GM18868 (cell line): ENCODE measurements around the gene HDGF.

Source experiments
- ATAC-seq: cut with Tn5 transposase; IDR thresholded peaks from one replicate; pipeline ENCODE4 v1.9.1; 2021; ENCODE audit warnings: mild to moderate bottlenecking, moderate library complexity; ENCODE audit not compliant: unreplicated experiment

The HDGF gene

DNA sequence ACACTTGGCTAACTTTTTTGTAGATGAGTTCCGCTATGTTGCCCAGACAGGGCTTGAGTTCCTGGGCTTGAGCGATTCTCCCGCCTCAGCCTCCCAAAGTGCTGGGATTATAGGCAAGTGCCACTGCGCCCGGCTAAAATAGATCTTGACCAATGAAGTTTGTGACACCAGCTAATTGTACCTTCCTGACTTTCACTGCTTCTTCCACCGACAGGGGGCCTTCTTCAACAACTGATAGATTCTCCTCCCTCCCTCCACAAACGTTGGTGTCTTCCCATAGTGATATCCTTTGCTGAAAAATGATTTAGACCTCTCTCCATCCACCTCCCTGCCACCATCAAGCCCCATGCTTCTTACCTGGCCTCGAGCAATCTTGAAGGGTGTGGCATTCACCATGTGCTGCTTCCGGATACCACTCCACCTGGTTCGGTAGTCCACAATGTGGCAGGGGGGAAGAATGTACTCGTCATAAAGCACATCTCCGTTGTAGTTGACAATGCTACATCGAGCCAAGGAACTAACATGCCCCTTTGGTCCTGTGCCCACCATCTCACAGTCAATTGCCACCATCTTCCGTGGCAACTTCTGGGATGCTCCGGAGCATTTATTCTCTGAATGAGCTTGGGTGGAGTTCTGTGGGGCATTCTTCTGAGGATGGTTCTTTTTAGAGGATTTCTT is 24.8 kb downstream of the HDGF start:
- no peak for ATAC-seq

- peak; percentile 39 for ATAC-seq
Measured at GRCh38 chr1:156725683-156726280, 25.7 kb downstream of the HDGF start.

GRCh38 chr1:156721535-156721934 is 29.9 kb downstream of the HDGF start:
- ATAC-seq = no peak

GRCh38 chr1:156721131-156721530 is 30.3 kb downstream of the HDGF start:
- no peak for ATAC-seq

- no peak for ATAC-seq
Measured at GRCh38 chr1:156717351-156717750, 34.1 kb downstream of the HDGF start.

- ATAC-seq = no peak
Measured at GRCh38 chr1:156714830-156715229, 36.6 kb downstream of the HDGF start.

DNA sequence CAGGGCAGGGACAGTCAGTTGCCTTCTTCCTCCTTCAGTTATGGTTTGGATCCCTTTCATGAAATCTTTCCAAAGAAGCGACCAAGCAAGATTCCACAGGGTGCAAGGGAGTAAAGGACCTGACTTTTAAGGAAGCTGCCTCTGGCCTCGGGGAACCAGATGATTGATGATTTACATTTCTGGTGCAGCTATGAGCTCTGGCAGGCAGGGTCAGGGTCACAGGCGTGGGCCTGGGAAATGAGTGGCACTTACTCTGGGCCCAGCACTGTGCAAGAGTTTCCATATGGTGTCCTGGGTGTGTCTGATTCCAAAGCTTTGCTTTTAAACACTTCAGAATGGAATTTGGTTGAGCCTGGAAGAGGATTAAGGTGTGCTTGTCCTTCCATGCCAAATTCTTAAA is 38.8 kb downstream of the HDGF start:
- no peak for ATAC-seq

GRCh38 chr1:156711011-156711817 is 40.3 kb downstream of the HDGF start:
- ATAC-seq = no peak

GRCh38 chr1:156709757-156710489 is 41.6 kb downstream of the HDGF start:
- no peak for ATAC-seq

GRCh38 chr1:156709031-156709430 is 42.4 kb downstream of the HDGF start:
- no peak for ATAC-seq

- no peak for ATAC-seq
Measured at GRCh38 chr1:156708218-156708661, 43.2 kb downstream of the HDGF start.

- ATAC-seq = no peak
Measured at GRCh38 chr1:156707417-156708217, 43.9 kb downstream of the HDGF start.

- no peak for ATAC-seq
Measured at GRCh38 chr1:156706657-156707416, 44.6 kb downstream of the HDGF start.

GRCh38 chr1:156705918-156706656 is 45.4 kb downstream of the HDGF start:
- ATAC-seq = no peak

DNA sequence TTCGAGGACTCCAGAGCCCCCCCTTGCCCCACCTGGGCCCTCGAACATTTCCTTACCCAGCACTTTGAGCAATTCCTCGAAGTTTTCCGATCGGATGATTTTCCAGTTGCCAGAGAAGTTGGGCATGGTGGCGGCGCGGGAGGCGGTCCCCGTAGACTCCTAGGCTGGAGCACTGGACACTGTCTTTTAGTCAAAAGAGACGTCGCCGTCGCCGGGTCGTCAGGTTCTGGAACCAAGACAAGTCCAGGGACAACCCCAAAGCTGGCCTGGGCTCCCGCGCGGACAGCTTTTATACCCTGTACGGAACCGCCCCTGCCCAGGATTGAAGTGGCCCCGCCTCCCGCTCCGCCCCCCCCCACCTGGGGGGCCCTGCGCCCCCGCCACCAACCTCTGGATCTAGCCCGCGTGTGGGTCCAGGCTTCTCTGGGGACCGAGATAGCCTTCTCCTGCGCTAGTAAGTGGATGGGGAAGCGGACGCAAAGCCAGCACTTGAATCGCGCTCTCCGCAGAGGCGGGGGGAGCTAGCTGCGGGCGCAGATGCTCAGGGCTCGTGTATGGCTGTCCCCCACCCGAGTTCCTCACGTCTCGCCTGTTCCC is 46.1 kb downstream of the HDGF start, which contains the start of gene CRABP2:
Gene CRABP2, minus strand, starts transcription at position 263 of the 597 bp plus-strand sequence. Its CDS starts 137 bp downstream, at position 126.
- no peak for ATAC-seq

- ATAC-seq = no peak
Measured at GRCh38 chr1:156704930-156705320, 46.5 kb downstream of the HDGF start.

DNA sequence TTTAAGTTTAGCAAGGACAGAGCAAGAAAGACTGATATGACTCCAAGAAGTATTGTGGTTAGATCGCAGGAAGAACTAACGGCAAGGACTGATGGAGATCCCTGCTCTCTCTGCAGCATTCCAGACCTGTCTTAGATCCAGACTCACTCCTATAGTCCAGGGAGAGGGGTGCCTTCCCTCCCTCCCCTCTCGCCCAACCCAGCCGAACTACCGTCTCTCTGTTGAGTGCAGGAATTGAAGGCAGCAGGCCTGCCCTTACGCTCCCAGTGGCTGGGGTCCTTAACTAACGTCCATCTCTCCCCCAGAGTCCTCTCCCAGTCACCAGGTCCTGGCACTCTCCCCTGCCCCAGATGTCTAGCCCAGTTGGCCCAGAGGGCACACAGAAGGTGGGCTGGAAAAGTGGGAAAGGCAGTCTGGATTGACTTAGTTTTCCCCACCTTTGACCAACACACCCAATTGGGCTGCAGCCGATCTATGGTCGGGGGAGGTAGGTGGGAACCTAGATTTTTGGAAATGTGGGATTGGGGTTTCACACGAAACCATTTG is 47.2 kb downstream of the HDGF start:
- no peak for ATAC-seq

DNA sequence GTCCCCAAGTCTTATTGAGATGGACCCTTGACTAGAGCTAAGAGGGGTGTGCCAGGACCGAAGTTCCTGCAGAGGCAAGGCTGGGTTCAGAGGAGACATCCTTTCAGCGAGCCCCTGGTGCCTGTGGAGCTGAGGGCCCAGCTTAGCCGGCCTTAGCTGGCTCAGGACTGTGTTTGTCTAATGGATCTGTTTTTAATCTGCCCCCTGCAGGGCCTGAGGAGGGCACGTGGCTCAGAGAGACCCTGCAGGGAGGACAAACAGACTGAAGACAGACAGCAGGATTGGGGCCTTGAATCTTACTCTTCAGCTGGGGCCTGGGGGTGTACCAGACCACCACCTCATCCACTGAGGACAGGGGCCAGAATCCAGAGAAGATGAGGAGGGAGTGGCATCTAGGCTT is 47.7 kb downstream of the HDGF start:
- no peak for ATAC-seq
